Measurements from ENCODE around the gene ZNF177.

Gene ZNF177

GRCh38 chr19:9427941-9428340 lies 65.1 kb downstream of the ZNF177 start:
- no peak for DNase-seq

GRCh38 chr19:9430444-9430843 lies 67.6 kb downstream of the ZNF177 start:
- no peak for DNase-seq

DNA sequence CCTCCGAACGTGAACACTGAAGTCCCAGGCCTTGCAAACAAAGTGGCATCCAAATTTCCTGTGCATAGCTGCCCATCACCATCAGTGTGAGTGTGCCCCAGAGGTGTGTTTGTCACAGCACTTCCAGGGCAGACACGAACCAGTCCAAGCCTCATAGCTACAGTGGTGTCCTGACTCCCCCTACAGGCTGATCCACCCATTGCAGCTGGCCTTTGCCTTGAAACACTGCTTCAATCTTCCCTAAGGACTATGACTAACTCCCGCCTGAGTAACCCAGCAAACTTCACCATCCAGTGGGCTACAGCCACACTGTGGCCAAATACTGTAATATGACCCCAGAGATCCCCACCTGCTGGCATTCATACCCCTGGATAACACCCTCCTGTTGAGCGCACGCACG lies 68.7 kb downstream of the ZNF177 start:
- peak in 9 of 56 donors; percentile 0 to 20 (median 1) for DNase-seq
